AG20443 (cell line): Measurements from ENCODE around the gene IFI27.

Source experiments
- DNase-seq: peaks from one replicate; pipeline ENCODE4 v3.0.0; 2012; ENCODE audit warnings: low spot score, mixed read lengths

IFI27 gene

DNA sequence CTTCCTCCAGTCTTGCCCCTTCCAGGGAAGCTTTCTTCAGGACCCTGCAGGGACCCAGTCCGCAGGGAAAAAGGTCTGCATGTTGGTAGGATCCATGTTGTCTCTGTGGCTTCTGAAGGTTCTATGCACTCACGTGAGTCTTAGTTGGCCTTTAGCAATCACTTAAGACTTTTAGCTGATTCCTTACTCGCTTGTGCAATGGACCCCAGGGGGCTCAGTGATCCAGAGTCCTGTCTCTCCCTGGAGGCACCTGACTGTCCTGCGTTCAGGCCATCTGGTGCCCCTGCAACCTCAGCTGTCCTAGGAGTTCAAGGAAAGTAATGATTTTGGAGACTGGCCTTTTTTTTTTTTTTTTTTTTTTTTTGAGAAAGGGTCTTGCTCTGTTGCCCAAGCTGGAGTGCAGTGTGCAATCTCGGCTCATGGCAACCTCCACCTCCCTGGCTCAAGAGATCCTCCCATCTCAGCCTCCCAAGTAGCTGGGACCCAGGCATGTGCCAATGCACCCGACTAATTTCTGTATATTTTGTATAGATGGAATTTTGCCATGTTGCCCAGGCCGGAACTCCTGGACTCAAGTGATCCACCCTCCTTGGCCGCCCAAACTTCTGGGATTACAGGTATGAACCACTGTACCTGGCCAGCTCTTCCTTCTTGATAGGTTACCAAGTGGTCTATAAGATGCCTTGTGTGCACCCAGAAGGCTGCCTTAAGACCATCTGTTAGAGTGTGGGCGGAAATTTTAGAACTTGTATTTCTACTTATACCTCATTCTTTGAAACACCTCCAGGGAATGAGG is 14.2 kb downstream of the IFI27 start:
- DNase-seq: no peak

DNA sequence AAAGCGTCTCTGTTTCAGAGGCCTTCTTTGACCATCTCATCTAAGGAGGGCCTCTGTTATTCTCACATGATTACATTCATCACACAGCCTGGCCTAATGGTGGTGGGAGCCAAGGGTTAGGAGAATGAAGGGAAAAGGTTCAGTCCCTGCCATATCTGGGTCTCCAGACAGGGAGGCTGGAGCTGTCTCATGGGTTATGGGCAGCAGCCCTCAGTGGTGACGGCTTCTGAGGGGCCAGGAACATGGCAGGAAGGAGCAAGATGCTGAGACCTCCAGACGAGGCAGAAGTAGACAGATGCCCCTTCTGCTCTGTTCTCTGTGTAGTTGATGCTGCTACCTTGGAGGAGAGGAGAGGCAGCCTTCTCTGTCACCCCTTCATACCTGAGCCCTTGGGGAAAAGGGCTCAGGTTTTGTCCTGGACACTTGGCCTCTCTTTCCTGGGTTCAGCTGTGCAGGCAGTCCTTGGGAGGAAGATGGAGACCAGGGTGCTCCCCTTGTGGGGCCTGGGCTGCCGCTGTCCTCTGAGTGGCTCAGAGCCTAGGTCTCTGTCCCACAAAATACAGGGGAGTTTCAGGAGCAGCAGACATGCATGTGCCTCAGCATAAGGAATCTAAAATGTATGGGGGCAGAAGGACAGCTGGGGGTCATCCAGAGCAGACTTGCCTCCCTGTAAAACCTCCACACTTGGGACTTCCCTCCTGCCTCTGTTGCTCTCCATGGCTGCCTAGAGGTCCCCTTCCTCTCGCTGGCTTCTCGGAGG is 15.3 kb downstream of the IFI27 start:
- DNase-seq: no peak

DNA sequence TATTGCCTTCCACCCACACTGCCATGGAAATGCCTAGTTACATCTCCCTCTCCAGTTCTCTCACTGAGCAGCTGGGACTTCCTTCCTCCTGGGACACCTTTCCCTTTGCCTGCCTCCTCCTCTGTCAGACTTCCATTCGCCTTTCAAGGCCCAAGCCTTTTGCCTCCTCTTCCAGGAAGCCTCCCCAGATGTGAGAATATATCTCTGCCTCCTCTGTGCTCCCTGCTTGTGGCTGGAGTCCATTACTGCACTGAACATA is 15.8 kb downstream of the IFI27 start:
- DNase-seq: no peak

DNA sequence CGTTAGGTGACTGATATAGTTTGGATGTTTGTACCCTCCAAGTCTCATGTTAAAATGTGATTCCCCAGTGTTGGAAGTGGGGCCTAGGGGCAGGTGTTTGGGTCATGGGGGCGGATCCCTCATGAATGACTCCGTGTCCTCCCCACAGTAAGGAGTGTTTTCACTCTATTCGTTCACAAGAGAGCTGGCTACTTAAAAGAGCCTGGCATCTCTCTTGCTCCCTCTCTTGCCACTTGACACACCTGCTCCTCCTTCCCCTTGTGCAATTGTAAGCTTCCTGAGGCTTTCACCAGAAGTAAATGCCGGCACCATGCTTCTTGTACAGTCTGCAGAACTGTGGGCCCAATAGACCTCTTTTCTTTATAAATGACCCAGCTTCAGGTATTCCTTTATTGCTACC is 16.3 kb downstream of the IFI27 start:
- no peak for DNase-seq

DNA sequence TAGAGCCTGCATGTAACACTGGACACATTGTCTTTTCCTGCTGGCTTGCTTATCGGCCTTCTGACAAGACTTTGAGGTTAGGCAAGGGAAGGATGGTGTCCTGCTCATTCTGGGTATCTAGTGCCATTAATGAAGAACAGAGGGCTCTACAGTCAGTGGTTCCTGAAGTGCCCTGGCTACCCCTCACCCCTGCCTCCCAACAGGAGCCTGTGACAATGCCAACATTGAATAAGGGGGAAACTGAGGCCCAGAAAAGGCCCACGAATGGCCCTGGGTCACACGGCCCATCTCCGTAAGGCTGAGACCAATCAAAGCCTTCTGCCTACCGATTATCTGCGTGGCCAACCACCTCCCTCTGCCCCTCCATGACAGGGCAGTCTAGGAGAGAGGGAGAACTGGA is 16.8 kb downstream of the IFI27 start:
- no peak for DNase-seq

DNA sequence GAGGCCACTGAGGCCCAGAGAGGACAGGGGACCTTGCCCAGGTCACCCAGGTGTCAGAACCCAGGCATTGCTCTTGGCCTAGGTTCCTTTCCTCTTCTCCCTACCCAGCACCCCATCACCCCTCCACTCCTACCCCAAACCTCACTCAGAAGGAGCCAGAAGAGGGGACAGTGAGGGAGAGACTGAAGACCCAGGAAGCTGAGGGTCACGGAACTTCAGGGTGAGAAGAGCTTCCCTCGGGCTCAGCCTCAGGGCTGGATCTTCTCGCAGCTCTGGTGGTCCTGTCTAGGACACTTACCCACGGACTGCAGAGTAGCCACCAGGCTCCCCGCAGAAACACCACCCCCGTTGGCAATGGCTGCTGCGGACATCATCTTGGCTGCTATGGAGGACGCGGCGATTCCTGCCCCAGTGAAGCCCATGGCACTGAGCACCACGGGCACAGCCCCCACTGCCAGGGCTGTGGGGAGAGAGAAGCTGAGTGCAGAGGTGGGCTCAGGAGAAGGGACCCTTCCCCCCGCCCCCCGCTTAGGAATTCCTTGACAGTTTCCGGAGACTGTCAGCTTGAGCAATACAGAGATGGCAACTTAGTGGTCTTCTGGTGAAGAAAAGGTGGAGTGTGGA is 17.8 kb downstream of the IFI27 start:
- no peak for DNase-seq

DNA sequence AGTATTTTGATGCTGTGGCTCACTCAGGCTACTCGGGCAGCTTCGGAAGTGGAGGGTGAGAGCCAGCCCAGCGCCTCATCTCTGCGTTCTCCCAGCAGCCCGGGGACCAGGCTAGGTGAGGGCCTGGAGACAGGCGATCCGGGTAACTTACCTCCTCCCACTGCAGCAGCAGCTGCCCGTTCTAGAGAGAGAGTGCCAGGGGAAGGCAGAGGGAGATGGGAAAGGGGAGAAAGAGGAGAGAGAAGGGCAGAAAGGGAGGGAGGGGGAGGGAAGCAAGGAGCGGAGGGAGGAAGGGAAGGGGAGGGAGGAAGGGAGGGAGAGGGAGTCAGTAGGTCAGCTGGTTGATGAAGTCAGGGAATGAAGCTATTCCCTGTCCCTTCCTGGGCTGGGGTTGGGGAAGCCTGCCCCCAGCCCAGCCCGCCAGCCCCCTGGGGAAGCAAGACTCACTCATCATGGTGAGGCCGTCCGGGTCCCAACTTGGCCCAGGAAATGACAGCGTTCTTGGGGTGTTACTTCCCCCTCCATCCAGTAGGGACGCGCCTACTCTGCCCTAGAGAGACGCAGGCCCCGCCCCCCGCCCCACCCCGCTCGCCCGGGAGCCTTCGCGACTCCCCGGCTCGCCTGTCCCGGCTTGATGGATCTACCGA is 18.7 kb downstream of the IFI27 start, which contains the start of gene IFI27L2:
Gene IFI27L2 (minus strand): TSS at position 494 of the 647 bp plus-strand sequence. CDS start 40 bp downstream, at position 454.
- peak; percentile 95 for DNase-seq

DNA sequence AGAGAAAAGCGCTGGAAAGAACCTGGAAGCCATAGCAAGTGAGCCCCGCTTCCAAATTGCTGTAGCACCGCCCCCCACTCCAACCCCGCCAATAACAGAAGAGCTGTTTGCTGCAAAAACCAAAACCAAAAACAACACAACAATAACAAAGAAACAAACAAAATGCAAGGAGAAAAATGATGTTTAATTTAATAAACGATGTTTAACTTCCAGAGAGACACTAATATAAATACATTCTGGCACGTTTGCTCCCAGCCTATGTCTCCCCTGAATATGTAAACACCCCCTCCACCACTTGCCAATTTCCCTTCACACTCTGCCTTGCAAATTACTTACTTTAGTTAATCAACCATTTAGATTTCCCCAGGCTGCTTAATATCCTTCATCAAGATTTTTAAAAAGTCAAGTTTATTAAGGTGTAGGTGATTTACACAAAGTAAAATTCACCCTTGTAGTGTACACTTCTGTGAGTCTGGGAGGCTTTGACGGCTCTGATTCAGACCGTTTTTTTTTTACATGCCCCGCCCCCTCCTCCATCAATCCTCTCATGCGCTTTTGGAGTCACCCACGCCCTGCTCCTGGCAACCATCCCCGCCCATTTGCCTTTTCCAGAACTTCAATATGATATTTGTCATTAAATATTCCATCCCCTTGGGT is 19.4 kb downstream of the IFI27 start:
- DNase-seq: peak; percentile 67

DNA sequence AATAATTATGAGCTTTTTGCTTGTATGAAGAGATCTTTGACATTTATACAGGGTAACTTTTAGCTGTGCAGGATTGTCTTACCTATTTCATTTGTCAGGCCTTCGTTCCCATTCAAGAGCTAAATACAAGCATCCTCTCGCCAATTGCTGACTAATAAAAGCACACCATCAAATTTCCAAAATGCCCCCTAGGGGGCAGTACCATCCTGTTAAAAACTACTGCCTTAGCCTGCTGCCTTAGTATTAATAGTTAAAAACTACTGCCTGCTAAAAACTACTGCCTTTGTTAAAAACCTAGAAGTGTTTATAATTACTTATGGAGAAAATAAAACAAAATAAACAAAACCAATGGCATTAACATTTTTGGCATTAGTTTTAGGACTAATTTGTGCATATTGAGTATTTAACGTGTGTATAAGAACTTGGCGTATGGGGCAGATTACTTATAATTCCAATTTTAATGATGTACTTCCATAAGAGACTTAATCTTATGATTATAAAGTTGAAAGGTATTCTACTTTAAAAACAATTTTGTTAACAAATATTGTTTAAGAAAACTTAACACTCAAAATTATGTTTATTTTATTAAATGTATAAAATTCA is 21.9 kb downstream of the IFI27 start:
- DNase-seq: peak; percentile 61

DNA sequence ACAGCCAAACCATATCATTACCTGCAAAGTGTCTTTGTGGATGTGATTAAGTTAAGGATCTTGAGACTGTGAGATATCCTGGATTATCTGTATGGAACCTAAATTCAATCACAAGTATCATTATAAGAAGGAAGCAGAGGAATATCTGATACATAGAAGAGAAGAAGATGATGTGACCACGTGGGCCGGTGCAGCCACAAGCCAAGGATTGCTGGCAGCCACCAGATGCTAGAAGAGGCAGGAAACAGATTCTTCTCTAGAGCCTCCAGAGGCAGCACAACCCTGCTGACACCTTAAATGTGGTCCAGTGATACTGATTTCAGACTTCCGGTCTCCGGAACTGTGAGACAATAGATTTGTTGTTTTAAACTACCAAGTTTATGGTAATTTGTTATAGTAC is 24.9 kb downstream of the IFI27 start:
- no peak for DNase-seq

DNA sequence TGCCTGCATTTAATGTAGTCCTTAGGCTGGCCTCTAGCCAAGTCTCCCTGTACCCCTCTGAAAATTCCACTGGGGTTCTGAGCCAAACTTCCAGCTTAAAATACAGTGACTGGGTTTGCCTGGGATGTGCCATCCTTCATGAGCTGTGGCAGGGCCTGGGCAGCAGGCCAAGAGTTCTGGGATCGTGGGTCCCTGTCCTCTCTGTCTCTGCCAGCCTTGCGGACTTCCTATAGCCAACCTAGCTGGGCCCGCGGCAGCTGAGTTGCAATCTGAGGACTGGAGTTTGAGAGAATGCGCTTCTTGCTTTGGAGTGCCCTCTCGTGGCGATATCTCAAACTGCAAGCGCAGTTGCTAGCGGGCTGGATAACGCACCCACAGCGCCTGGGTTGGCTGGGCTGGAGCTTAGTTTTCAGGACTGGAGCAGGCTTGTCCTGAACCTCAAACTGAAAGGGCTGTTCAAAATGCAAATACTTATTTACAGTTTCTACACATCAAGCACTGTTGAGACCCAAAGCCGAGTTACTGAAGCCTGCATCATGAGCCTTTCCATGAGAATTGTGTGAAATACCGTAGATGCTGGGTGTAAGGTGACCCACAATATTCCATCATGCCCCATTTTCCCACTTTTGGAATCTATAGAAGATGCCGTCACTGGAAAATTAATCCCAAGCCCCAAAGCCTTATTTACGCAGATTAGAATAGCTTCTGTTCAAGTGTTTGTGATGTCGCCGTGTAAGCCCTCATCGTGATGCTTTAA is 26.2 kb downstream of the IFI27 start:
- DNase-seq: peak; percentile 89

DNA sequence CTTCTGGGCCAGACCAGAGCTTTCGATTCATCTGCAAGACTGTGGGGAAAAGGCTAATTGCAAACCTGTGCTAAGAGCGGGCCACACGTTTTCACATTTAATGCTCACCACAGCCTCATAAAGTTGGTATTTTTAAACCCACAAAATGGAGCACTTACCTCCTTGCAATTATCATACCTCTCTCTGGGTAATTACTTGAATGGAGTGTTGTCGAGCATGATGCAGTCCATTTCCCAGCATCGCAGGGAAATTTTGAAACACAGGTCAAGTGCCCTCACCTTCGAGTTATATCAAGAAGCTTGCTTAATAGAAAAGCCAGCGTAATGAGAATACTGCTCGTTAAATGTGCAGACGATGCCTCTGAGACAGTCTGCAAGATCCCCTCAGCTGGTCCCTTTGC is 27.7 kb downstream of the IFI27 start:
- no peak for DNase-seq

DNA sequence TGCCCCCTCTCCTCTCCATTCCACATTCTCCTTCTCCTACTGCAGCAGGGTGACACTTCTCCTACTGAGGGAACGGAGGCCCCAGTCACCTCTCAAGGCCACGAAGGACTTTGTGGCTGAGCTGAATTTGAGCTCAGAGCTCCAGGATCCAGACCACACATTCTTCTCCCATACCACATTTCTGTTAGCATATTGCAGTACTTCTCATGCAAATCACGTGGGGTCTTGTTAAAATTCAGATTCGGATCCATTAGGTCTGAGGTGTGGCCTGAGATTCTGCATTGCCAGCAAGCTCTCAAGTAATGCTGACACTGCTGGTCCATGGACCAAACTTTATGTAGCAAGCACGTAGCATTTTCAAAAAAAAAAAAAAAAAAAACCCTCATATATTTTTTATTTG is 28.5 kb downstream of the IFI27 start:
- DNase-seq: no peak

DNA sequence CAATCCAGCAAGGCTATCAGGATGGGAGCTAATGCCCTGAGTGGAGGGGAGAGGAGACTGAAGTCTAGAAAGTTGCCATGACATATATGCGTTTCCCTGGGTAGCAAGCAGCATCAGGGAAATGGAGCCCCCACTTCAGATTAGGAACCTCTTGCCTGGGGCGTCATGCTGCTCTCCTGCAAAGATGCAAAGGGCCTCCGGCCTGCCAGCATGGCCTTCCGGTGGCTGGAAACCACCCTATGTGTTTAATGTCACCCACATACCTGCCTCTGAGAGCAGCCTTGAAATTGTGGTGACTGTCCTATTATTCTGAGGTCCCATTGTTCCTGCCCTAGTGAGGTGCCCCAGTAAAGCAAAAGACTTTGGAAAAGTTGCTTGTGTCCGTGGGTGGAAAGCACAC is 28.9 kb downstream of the IFI27 start:
- DNase-seq: no peak

DNA sequence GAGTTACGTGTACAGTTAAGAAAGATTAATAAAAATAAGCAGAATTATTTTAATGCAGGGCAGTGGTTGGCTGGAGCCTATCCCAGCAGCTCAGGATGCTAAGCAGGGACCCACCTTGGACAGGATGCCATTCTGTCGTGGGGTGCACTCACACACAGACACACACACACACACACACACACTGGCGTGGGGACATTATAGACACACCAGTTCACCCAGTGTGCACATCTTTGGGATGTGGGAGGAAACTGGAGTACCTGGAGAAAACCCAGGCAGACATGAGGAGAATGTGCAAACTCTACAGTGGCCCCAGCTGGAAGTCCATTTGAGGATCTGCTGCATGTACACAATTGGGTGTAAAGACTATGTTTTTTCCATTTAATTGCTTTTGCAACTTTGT is 31.7 kb downstream of the IFI27 start:
- no peak for DNase-seq

DNA sequence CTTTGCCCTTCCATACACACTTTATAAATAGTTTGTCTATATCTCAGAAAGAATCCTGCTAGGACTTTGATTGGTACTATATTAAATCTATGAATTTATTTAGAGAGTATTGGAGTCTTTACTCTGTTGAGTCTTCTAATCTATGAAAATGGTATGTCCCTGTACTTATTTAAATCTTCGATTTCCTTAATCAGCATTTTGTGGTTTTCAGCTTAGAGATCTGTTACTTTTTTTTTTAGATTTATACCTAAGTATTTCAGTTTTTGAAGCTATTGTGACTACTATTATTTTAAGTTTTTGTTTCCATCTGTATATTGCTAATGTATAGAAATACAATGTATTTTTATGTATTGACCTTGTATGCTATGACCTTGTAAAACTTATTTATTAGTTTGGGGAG is 32.3 kb downstream of the IFI27 start:
- no peak for DNase-seq

DNA sequence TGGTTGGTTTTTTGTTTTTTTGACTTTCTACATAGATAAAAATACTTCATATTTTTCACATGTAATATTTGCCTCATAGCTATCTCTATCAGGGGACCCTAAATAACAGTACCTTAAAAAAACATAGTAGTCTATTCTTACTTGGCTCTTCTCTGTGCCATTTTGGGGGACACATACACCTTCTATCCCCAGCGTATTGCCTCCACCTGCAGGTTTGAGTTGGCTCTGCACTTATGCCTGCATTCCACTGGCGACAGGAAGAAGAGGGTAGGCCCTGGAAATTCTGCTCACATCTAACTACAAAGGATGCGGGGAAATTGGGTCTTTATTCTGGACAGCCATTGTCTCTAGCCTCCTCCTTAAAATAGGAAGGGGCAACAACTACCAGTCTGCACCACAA is 32.7 kb downstream of the IFI27 start:
- no peak for DNase-seq

DNA sequence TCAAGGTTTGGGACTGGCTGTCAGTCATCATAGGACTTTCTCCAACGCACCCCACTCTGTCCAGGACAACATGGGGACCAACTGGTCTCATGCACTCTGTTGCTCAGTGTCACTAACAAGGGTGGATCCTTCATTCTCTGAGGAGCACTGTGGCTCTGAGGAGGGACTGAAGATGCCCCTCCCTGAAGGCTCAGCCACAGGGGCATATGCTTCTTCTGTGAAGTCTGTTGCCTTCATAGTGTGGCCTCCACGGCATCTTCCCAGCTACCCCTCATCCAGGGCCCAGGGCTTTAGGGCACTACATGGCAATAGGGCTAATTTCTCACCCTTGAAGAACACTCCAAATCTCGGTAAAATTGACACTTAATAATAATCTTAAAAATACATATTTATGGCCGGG is 33.2 kb downstream of the IFI27 start:
- DNase-seq: no peak

DNA sequence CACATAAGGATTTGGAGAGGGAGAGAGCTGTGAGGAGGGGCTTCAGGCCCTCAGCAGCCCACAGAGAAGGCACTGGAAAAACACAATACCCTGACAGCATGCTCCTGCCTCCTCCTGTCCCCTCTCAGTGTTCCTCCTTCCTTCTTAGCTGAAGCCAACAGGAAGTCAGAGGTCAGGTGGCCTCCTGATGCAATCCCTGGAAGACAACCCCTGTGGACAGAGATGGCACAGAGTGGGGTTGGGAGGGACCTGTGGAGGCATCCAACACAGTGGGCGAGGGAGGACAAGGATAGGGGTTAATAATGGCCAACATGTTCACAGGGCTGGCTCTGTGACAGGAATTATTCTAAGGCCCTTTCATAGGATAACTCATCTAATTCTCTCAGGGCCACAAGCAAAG is 34.2 kb downstream of the IFI27 start:
- DNase-seq: no peak

DNA sequence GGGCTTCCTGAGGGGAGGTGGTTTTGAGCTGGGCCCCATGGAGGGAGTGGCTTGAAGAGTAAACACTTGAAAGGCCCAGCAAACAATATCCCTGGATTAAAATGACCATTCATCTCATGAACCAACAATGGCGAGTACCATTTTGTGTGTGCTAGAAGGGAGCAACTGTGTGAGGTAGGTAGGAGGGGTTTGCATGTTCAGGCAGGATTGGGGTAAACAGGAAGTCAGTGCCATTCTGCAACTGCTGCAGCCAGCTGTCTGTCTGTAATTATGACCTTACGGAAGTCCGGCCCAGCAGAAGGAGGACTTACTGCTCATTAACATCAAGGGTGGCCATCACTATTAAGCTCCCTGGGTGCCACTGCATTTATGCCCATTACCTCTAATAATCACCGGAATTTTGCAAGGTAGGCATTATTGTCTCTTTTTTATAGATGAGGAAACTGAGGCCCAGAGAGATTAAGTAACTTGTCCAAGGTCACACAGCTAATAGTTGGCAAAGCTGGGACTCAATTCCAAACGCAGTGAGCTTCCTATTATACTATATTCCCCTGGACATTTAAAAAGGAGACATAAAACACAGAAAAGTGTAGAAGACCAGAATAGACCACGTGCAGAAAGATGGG is 35.5 kb downstream of the IFI27 start:
- DNase-seq: no peak

DNA sequence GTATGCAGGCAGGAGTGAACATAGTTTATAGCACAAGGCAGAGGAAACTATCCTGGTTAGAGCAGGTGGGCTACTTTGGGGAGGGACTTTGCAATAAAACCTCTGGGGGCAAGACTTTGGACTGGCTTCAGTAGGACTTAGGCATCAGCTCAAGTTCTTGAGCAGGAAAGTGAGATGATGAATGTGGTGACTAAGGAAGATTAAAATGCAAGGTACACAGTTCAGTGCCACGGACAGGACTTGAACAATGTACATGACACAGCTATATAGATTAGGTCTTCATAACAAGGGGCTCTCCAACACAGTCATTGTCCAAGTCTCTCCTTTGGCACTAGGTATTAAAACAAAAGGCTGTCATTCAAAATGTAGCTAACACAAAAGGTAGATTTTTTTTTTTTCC is 42.1 kb downstream of the IFI27 start:
- no peak for DNase-seq
